Sciatic nerve (tissue), 2 donors: Measurements from ENCODE around the gene LATS2. TPM values are rescaled to one million over a fixed set of nuclear protein-coding genes. Genes with fewer than 3 reads are reported as not detected.
"Not testable (repeated sequence)": the region's sequence is repeated elsewhere in the genome, so short reads cannot be mapped to it uniquely, and the experiment has no call there.

Source experiments
- ATAC-seq: fragments of 200-7000 bp; cut with Tn5 transposase; one replicate; pipeline ENCODE4 v1.9.1; 2020; ENCODE audit warnings: mild to moderate bottlenecking, moderate library complexity
- DNase-seq: peaks from one replicate; pipeline ENCODE4 v3.0.0-alpha.2; 2020; ENCODE audit warnings: low spot score
- intact Hi-C: fragments of 100-400 bp; cut with DNase I; formaldehyde crosslinking; loops from one replicate; pipeline ENCODE4 v1.14.2; 2022
- total RNA-seq: library from RNA; stranded (reverse); fragmentation: NEBNext Ultra II Directional; extraction: Animal tissue kit (Norgen Biotek cat#: 25700); gene quantifications from one replicate; pipeline ENCODE4 v1.2.1, GENCODE V29; 2021
- donor health status: DM: no; HTN: no; CAD: no.
- donor health status: DM: no; HTN: no; CAD: no.

LATS2 gene
- total RNA-seq, 1 donor from 2014 or later, result 59.1 TPM

GRCh38 chr13:20983386-20983785 lies 78.0 kb downstream of the LATS2 start:
- ATAC-seq (no peak), DNase-seq (no peak)
- intact Hi-C loops, result no loop called here

- DNase-seq, result no peak
- intact Hi-C loops, result no loop called here
- peak; percentile 9 for ATAC-seq
Measured at GRCh38 chr13:20981370-20982095, 79.9 kb downstream of the LATS2 start.

- DNase-seq, result no peak
- intact Hi-C loops, result no loop called here
- ATAC-seq, result peak; percentile 13
Measured at GRCh38 chr13:20980899-20981298, 80.5 kb downstream of the LATS2 start.

GRCh38 chr13:20980430-20980829 lies 81.0 kb downstream of the LATS2 start:
- ATAC-seq, result no peak
- DNase-seq, result no peak

GRCh38 chr13:20977394-20977793 lies 84.0 kb downstream of the LATS2 start:
- ATAC-seq (no peak), DNase-seq (no peak)
- intact Hi-C loops, result no loop called here

More at GRCh38 chr13:20980430-20980829, 81.0 kb downstream of the LATS2 start:
- intact Hi-C loops, result no loop called here

- no peak for ATAC-seq
- intact Hi-C loops, result no loop called here
- DNase-seq, result no peak
Measured at GRCh38 chr13:20974981-20975585, 86.3 kb downstream of the LATS2 start.

- no peak for ATAC-seq
- intact Hi-C loops, result no loop called here
- no peak for DNase-seq
Measured at GRCh38 chr13:20973886-20974425, 87.4 kb downstream of the LATS2 start.

- no peak for DNase-seq
- no peak for ATAC-seq
- intact Hi-C loops, result no loop called here
Measured at GRCh38 chr13:20972731-20973130, 88.7 kb downstream of the LATS2 start.

- intact Hi-C loops, result no loop called here
- ATAC-seq, result no peak
Measured at GRCh38 chr13:20969182-20969581, 92.2 kb downstream of the LATS2 start.

GRCh38 chr13:20968745-20969144 lies 92.6 kb downstream of the LATS2 start:
- intact Hi-C loops, result no loop called here
- DNase-seq, result no peak
- ATAC-seq, result no peak

More at GRCh38 chr13:20969182-20969581, 92.2 kb downstream of the LATS2 start:
- DNase-seq, result no peak

GRCh38 chr13:20967340-20967739 lies 94.0 kb downstream of the LATS2 start:
- ATAC-seq (no peak), DNase-seq (no peak)
- intact Hi-C loops, result no loop called here

GRCh38 chr13:20964904-20965303 lies 96.5 kb downstream of the LATS2 start:
- intact Hi-C loops, result no loop called here
- no peak for DNase-seq
- no peak for ATAC-seq

GRCh38 chr13:20961663-20962062 lies 99.7 kb downstream of the LATS2 start:
- intact Hi-C loops, result not testable (repeated sequence)

GRCh38 chr13:20960663-20961309 lies 100.6 kb downstream of the LATS2 start:
- ATAC-seq (no peak), DNase-seq (no peak)
- intact Hi-C loops, result no loop called here

More at GRCh38 chr13:20961663-20962062, 99.7 kb downstream of the LATS2 start:
- ATAC-seq, DNase-seq: not testable (repeated sequence)

GRCh38 chr13:20957049-20957620 lies 104.3 kb downstream of the LATS2 start:
- intact Hi-C loops, ATAC-seq, DNase-seq: not testable (repeated sequence)

- DNase-seq, result no peak
- intact Hi-C loops, result no loop called here
Measured at GRCh38 chr13:20955496-20955895, 105.9 kb downstream of the LATS2 start.

GRCh38 chr13:20953245-20953931 lies 108.0 kb downstream of the LATS2 start:
- DNase-seq, result no peak
- no peak for ATAC-seq
- intact Hi-C loops, result no loop called here

More at GRCh38 chr13:20955496-20955895, 105.9 kb downstream of the LATS2 start:
- ATAC-seq, result no peak

- intact Hi-C loops, result no loop called here
- ATAC-seq, result no peak
- DNase-seq, result no peak
Measured at GRCh38 chr13:20952838-20953237, 108.5 kb downstream of the LATS2 start.

GRCh38 chr13:20948001-20948400 lies 113.4 kb downstream of the LATS2 start:
- DNase-seq, ATAC-seq, intact Hi-C loops: not testable (repeated sequence)
